ENCODE results near the gene HSPA6. TPM values are rescaled to one million over a fixed set of nuclear protein-coding genes. Genes with fewer than 3 reads are reported as not detected.
"Not testable (repeated sequence)": the region's sequence is repeated elsewhere in the genome, so short reads cannot be mapped to it uniquely, and the experiment has no call there.

HSPA6 gene
- total RNA-seq (0.50 and 1.1 TPM in 2 replicates), polyA plus RNA-seq (0.41 and 13.2 TPM in 2 replicates)

GRCh38 chr1:161523817-161524741 is at the start of gene HSPA6:
HSPA6 (plus strand) TSS chr1:161524540; CDS start chr1:161524659, 119 bp downstream.
- H3K27me3 ChIP-seq; H3K9me2 ChIP-seq (replicated peaks; ENCODE audit: insufficient read depth); H3K9me3 ChIP-seq (ENCODE audit: low read depth); H4K20me1 ChIP-seq (ENCODE audit: insufficient read depth, poor library complexity, severe bottlenecking); H3K4me1 ChIP-seq (ENCODE audit: insufficient read depth); H3K36me3 ChIP-seq (replicated peaks; ENCODE audit: insufficient read depth, low read depth); H3K79me2 ChIP-seq: not testable (repeated sequence)
- H3K27ac ChIP-seq = peak within 1 kb of the TSS; percentile 82
- peak; percentile 88 for DNase-seq (ENCODE audit: low spot score)
- 1% methylated on average over 59 of the region's 72 CpGs for WGBS (ENCODE audit: low lambda C conversion rate, missing lambda C conversion rate)
- peak within 1 kb of the TSS; percentile 73 for H2AFZ ChIP-seq
- H3K4me2 ChIP-seq = peak within 1 kb of the TSS; percentile 78
- H3K4me3 ChIP-seq = peak within 1 kb of the TSS; percentile 85

- H3K9me2 ChIP-seq (replicated peaks; ENCODE audit: insufficient read depth); H3K79me2 ChIP-seq; H3K36me3 ChIP-seq (replicated peaks; ENCODE audit: insufficient read depth, low read depth); DNase-seq (ENCODE audit: low spot score); H2AFZ ChIP-seq; H4K20me1 ChIP-seq (ENCODE audit: insufficient read depth, poor library complexity, severe bottlenecking); H3K4me3 ChIP-seq; H3K4me1 ChIP-seq (ENCODE audit: insufficient read depth); H3K9me3 ChIP-seq (ENCODE audit: low read depth); H3K4me2 ChIP-seq; H3K27ac ChIP-seq: not testable (repeated sequence)
- 88% methylated on average over 1 of the region's 1 CpG for WGBS (ENCODE audit: low lambda C conversion rate, missing lambda C conversion rate)
- peaks cover 39% of the 10 kb centered on the region for H3K27me3 ChIP-seq
These were observed 46.6 kb upstream of the HSPA6 start for GRCh38 chr1:161477711-161478110.

- Histone ChIP-seq H3K27ac (no peak overlapping the region), H3K36me3 (replicated peaks; ENCODE audit: insufficient read depth, low read depth) (no peaks in the 10 kb centered on the region), H3K4me3 (no peak overlapping the region), H4K20me1 (ENCODE audit: insufficient read depth, poor library complexity, severe bottlenecking) (no peaks in the 10 kb centered on the region), H3K4me2 (no peak overlapping the region), H3K79me2 (no peaks in the 10 kb centered on the region), H2AFZ (no peak overlapping the region), H3K9me3 (ENCODE audit: low read depth) (no peaks in the 10 kb centered on the region), H3K4me1 (ENCODE audit: insufficient read depth) (no peaks in the 10 kb centered on the region), H3K9me2 (replicated peaks; ENCODE audit: insufficient read depth) (no peaks in the 10 kb centered on the region), H3K27me3 (peaks cover 38% of the 10 kb centered on the region)
- no peak for DNase-seq (ENCODE audit: low spot score)
- TF ChIP-seq CTCF (IDR thresholded peaks at IDR 0.05; ENCODE audit: poor library complexity) (no peak), EZH2 (IDR thresholded peaks at IDR 0.05; ENCODE audit: borderline replicate concordance) (no peak), EZH2phosphoT487 (IDR thresholded peaks at IDR 0.05; ENCODE audit: low read depth, severe bottlenecking, unreplicated experiment) (no peak)
- WGBS (ENCODE audit: low lambda C conversion rate, missing lambda C conversion rate) = 92% methylated on average over 12 of the region's 15 CpGs
These were observed 45.4 kb upstream of the HSPA6 start for GRCh38 chr1:161478985-161479384.

- H3K4me2 ChIP-seq = no peak overlapping the region
- no peaks in the 10 kb centered on the region for H3K36me3 ChIP-seq (replicated peaks; ENCODE audit: insufficient read depth, low read depth)
- WGBS (ENCODE audit: low lambda C conversion rate, missing lambda C conversion rate) = 76% methylated on average over 20 of the region's 20 CpGs
- H3K27ac ChIP-seq = no peak overlapping the region
- H2AFZ ChIP-seq = no peak overlapping the region
- H3K27me3 ChIP-seq = peaks cover 34% of the 10 kb centered on the region
- H3K79me2 ChIP-seq = no peaks in the 10 kb centered on the region
- H3K9me3 ChIP-seq (ENCODE audit: low read depth) = no peaks in the 10 kb centered on the region
- no peak for DNase-seq (ENCODE audit: low spot score)
- TF ChIP-seq CTCF (IDR thresholded peaks at IDR 0.05; ENCODE audit: poor library complexity) = no peak
- no peak for TF ChIP-seq EZH2 (IDR thresholded peaks at IDR 0.05; ENCODE audit: borderline replicate concordance)
- TF ChIP-seq EZH2phosphoT487 (IDR thresholded peaks at IDR 0.05; ENCODE audit: low read depth, severe bottlenecking, unreplicated experiment) = no peak
- no peaks in the 10 kb centered on the region for H4K20me1 ChIP-seq (ENCODE audit: insufficient read depth, poor library complexity, severe bottlenecking)
- H3K9me2 ChIP-seq (replicated peaks; ENCODE audit: insufficient read depth) = no peaks in the 10 kb centered on the region
- no peak overlapping the region for H3K4me3 ChIP-seq
- no peaks in the 10 kb centered on the region for H3K4me1 ChIP-seq (ENCODE audit: insufficient read depth)
These were observed 43.8 kb upstream of the HSPA6 start for GRCh38 chr1:161480381-161481035.
